GM18909 (cell line): ENCODE data around the gene CYP39A1.

Source experiments
- ATAC-seq: cut with Tn5 transposase; IDR thresholded peaks from one replicate; pipeline ENCODE4 v1.9.1; 2021; ENCODE audit warnings: mild to moderate bottlenecking; ENCODE audit not compliant: unreplicated experiment, poor library complexity

Gene CYP39A1

GRCh38 chr6:46598215-46598614 lies 54.4 kb downstream of the CYP39A1 start:
- no peak for ATAC-seq

GRCh38 chr6:46592740-46593139 lies 59.9 kb downstream of the CYP39A1 start:
- no peak for ATAC-seq

GRCh38 chr6:46592046-46592445 lies 60.6 kb downstream of the CYP39A1 start:
- no peak for ATAC-seq

GRCh38 chr6:46590765-46591164 lies 61.9 kb downstream of the CYP39A1 start:
- no peak for ATAC-seq

- ATAC-seq = no peak
Observed at GRCh38 chr6:46586906-46587305, 65.7 kb downstream of the CYP39A1 start.

- ATAC-seq = no peak
Observed at GRCh38 chr6:46584586-46584985, 68.0 kb downstream of the CYP39A1 start.

- no peak for ATAC-seq
Observed at GRCh38 chr6:46583721-46584120, 68.9 kb downstream of the CYP39A1 start.

- ATAC-seq = no peak
Observed at GRCh38 chr6:46583081-46583480, 69.5 kb downstream of the CYP39A1 start.

DNA sequence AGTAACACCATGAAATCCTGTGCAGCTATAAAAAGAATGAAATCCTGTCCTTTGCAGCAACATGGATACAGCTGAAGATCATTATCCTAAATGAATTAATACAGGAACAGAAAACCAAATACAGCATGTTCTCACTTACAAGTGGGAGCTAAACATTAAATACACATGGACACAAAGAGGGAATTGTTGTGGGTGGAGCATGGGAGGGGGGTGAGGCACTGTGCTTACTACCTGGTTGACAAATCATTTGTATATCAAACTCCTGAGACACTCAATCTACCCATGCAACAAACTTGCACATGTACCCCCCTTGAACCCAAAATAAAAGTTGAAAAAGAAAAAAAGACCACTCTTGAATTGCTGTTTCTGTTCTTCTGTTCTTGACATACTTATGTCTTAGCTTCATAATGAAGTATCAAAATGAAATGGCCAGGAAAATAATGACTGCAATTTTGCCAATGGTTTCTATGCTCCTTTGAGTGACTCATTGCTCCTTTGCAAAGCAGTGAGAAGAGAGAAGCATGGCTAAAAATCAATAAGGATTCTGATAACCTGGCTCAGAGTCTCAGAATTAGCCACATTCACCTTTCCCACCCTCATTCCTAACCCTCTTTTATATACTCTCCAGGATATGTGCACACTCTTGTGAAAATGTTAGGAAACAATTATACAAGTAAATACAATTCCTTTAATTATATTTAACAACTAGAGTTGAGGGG lies 71.0 kb downstream of the CYP39A1 start:
- ATAC-seq = no peak

DNA sequence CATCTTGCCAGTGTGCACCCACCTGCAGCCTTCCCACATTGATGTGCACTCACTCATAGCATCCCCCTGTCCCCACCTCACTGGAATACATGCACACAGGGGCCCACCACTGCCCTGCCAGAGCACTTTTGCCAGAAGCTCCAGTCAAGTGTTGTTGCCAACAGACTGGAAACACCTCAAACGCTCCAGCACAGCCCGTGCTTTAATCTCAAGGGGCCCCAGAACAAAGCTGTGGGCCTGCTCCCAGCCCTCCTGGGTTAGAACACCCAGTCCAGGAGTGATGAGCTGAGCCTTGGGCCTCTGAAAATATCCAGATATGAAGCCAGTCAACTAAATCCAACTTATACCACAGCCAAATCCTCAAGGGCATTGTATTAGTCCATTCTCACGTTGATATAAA lies 77.1 kb downstream of the CYP39A1 start:
- ATAC-seq = no peak

DNA sequence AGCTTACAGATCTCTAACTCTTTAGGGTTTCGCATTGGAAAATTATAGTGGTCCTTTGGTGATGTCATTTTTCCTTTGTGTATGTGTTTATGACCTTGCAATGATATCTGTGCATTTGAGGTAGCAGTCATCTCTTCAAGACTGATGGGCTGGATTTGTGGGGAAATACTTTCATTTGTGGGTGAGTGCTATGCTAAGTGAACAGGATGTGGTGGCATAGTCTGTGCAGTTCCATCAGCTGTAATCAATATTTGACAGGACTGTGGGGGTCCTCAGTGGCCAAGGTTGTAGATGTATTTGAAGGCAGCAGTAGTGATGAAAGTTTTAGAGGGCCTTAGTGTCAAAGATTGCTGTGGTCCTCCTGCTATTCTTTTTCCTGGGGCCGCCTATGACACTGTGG lies 79.5 kb downstream of the CYP39A1 start:
- no peak for ATAC-seq

DNA sequence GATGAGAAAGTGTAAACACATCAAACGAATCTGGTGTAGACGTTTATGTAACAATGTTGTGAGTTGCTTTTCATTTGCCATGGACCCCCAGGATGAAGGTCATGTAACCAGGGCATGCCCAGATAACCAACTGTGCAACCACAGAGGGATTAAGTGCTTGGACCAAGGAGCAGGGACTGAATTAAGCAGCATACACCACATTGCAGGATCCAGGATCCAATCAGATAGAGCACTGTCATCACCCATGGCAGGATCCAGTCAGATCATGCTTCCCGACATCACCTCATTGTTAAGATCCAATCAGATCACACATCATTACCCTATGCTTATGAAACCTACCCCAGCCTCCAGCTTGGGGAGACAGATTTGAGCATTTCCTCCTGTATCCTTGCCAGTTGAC lies 87.1 kb downstream of the CYP39A1 start:
- ATAC-seq = no peak

DNA sequence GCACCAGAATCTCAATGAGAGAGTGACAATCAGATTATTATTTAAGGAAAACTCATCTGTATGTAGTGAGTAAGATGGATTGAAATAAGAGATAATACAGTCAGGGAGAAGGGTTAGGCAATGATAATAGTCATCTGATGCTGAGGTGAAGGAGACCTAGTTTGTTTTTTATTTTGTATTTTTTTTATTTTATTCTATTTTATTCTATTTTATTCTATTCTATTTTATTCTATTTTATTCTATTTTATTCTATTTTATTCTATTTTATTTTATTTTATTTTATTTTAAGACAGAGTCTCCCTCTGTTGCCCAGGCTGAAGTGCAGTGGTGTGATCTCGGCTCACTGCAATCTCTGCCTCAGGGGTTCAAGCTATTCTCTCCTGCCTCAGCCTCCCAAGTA lies 88.7 kb downstream of the CYP39A1 start:
- ATAC-seq = no peak

DNA sequence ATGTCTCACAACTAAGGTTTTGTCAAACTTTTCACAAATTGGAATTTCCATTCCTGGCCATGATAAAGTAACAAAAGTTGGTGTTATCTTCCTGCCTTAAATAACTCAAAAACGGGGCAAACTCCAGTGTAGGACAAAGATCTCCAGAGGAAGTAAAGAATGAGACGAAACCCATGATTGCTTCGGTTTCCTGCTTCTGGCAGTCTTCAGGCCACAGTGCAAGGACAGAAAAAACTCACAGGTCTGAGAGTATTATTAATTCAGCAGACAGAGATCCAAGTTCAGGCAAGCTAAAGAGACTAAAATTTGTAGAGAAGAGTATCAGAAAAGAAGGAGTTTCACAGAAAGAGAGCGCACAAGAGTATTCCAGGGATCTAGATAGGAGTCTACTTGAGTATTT lies 96.6 kb downstream of the CYP39A1 start:
- ATAC-seq = no peak

GRCh38 chr6:46555129-46555528 lies 97.5 kb downstream of the CYP39A1 start:
- no peak for ATAC-seq

DNA sequence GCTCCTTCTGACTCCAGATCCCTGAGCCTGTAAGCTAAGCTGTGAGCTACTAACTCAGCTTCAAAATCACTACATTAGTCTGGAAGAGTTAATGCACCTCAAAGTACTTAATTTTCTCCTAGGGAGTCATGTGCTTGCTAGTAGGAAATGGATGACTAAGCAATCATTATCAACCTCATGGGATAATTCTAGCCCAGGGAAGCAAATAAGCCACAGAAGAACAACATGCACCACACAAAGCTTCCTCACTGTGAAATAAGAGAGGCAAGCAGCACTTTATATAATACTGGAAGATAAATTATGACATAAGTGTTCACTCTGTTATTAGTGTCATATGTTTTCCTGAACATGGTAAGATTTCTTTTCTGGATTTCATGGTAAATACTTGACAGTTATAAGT lies 103.5 kb downstream of the CYP39A1 start:
- no peak for ATAC-seq

DNA sequence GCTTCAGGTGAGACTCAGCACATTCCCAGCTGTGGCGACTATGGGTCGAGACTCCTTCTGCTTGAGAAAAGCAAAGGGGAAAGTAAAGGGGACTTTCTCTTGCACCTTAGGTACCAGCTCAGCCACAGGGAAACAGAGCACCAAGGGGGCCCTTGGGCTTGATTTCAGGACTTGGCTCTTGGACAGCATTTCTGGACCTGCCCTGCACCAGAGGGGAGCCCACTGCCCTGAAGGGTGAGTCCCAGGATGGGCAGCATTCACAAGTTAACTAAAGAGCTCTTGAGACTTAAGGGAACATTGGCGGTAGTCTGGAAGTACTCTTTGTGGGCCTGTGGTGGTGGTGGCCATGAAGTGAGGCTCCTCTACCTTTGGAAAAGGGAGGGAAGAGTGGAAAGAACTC lies 111.1 kb downstream of the CYP39A1 start:
- ATAC-seq = no peak

DNA sequence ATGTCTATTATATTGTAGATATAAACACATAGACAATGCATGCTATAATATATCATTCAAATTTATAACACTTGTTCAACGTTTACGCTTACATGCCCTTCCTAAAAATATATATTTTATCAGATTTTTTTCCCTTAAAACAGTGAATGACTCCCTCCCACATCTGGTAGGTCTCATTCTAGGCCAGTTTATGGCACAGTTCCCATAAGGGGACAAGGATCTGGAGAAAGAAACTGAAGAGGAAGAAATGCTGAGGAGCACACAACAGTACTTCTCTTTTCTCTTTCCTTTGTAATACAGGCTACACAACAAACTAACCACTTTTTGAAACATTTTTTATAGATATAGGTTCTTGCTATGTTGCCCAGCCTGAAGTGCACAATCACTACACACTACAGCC lies 112.8 kb downstream of the CYP39A1 start:
- ATAC-seq = no peak

GRCh38 chr6:46538800-46539480 lies 113.7 kb downstream of the CYP39A1 start:
- no peak for ATAC-seq

DNA sequence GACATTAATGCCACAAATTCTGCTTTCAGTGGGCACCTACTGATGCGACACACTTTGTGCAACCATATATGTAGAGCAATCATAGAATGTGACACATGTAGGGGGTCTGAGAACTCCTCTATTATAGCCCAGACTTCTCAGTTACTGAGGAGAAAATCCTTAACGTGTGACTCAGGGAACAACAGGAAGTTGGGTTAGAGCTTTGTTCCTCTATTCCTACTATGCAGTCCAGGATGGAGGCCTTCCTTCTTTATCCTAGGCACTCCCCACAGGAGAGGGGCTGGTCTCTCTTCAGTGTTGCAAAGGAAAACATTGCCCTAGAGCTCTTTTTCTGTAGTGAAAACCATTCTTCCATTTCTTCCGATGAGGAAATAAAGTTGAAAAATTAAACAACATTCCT lies 121.7 kb downstream of the CYP39A1 start:
- no peak for ATAC-seq

- no peak for ATAC-seq
Observed at GRCh38 chr6:46528961-46529750, 123.5 kb downstream of the CYP39A1 start.
